Stimulated activated CD8-positive, alpha-beta memory T cell treated with anti-CD3 and anti-CD28 coated beads, Interleukin-15, amount 100 ng/mL, for 24 hours (primary cell): Measurements from ENCODE around the gene FAM83B.
"Not testable (repeated sequence)": the region's sequence is repeated elsewhere in the genome, so short reads cannot be mapped to it uniquely, and the experiment has no call there.

ENCODE experiments used
- DNase-seq: peaks from one replicate; pipeline ENCODE4 v3.0.0-alpha.2; 2020; ENCODE audit warnings: low read depth

Gene FAM83B

DNA sequence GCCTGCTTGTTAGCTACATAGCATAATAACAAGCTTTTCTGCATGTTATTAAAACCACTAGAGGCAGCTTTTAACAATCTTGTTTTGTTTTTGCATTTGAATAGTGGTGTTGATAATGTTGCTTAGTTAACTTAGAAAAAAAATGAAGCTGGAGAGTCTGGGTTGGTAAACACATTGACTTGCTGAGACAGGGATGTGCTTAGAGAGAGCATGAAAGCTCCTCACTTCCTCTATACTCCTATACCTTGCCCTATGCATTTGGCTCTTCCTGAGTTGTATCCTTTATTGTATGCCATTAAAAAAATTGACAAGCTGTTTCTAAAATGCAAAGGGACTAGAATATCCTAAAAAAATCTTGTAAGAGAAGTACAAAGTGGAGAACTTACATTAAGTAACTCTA, 13.6 kb downstream of the FAM83B start:
- no peak for DNase-seq

DNA sequence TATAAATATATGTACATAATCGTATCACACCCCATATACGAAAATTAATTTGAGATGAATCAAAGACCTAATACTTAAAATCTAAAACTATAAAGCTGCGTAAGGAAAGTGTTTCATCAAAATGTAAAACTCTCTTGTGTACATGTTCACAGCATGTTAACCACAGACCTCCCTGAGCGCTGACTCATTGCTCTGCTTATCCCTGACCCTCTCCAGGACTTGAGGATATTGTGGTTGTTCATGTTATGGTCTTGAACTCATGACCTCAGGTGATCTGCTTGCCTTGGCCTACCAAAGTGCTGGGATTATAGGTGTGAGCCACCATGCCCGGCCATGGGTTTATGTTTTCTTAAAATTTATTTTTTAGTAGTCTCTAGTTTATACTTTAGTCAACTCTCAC, 14.2 kb downstream of the FAM83B start:
- no peak for DNase-seq

DNA sequence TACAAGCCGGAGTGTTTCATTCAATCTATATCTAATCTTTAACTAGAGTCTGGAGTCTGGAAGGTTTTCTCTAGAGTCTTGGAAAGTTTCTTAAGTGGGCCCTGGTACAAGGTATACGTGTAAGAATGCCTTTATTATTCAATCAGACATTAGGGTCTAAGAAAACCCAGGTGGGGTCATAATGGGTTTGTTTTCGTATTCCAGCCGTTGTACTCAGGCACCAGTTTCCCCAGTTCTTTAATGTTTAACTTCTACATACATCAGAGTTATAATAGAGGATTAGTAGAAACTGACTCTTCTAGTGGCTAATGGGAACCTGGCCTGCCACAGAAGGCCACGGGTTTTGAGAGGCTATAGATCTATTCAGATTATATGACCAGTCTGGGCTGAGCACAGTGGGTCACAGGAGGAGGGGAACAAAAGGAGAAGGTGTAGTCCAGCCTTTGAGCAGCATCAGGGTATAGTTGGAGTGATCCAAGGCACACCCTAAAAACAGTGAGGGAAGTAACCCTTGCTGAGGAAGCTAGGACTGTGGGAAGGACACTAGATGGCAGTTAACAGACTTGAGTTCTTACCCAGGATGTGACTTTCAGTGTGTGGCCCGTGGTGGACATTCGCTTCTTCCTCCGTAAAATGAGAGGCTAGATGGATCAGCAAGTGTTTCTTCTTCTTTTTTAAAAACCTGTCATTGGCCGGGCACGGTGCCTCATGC, 15.5 kb downstream of the FAM83B start:
- DNase-seq, result no peak

DNA sequence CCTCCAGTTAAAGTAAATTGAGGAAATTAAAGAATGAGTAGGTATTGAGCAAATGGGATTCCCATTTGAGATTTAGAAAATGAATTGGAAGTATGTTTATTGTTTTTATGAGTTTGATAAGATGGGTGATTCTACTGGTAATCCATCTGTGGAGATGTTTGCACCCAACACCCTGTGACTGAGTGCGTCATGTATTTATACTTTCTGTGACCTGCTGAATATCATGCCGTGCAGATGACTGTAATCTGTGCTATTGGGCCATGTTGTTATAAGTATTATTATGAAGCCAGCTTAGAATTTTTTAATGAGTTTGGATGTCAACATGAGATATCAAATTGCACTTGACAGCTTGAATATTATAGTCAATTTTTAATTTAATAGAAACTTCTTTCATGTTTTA, 17.7 kb downstream of the FAM83B start:
- no peak for DNase-seq

DNA sequence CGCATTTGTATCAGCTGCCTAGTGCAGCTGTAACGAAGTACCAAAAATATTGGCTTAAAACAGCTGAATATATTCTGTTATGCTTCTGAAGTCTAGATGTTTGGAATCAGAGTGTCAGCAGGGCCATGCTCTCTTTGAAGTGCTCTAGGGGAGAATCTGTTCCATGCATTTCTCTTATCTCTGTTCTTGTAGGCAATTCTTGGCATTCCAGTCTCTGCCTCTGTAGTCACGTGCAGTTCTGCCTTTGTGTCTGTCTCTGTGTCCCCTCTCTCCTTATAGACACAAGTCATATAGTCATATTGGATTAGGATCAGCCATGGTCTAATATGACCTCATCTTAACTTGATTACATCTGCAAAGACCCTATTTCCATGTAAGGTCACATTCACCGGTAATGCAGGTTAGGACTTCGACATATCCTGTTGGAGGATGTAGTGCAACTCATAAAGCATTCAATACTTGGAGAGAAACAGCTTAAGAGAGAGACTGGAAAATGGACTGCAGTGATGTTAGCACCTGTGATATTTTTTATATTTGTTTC, 18.6 kb downstream of the FAM83B start:
- DNase-seq, result no peak

DNA sequence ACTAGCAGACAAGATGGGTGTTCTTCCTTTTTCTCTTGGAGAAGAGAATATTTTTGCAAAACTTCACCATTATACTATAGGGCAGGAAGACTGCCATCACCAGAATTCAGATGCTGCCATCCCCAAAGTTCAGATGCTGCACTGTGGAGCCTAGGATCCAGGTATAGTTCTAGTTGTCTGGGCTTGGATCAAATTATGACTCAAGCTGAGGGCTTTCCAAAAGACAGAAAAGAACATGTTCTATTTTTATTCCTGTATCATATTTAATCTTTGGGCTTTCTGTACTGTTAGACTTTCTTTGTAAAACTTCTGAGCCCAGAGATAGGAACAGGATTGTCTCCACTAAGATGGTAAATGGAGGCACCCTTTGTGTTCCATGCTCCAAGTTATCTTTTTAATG, 22.0 kb downstream of the FAM83B start:
- no peak for DNase-seq

DNA sequence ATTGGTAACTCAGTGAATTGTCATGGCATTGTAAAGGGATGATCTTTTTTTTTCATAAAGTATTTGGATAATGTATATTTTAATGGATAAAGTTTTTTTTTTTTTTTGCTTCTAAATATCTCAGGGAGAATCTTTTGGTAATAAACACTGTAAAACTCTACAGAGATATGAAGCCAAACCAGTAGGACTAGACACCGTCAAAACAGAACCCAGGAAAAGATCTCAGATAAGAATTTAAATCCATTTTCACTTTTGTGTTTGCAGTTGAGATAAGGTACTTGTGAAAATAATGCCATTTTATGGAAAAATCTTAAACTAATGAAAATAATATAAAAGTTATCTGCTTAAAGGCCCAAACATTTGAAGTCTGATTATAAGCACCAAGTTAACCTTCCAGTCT, 27.0 kb downstream of the FAM83B start:
- no peak for DNase-seq

DNA sequence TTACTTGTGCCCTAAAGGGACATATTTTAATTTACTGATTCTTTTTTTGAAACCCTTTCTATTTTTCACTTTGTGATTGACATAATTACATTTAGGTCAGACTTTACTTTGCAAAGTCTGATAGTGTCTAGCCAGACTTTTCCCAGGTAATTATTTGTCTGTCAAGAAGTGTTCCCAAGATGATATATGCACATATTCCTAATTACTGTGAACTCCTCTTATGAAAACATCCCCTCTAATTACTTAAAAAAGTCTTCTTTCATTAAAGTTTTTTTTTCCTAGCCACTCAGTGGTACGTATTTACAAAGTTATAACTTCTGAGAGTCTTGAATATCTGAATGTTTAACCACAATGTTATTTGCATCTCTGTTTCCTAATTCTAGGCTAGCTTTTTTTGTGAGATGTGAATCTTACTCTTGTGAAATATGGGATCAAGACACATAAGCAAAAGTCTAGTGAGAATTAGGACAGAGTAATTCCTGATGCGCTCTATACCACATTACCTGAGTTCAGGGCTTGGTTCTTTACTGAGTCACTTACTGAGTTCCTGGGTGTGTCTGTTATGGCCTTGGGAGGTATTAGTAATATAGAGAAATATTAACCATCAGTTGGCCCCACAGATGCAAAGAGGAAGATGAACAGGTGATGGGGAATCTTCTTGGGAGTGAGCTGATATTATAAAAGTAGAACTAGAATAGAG, 27.9 kb downstream of the FAM83B start:
- no peak for DNase-seq

DNA sequence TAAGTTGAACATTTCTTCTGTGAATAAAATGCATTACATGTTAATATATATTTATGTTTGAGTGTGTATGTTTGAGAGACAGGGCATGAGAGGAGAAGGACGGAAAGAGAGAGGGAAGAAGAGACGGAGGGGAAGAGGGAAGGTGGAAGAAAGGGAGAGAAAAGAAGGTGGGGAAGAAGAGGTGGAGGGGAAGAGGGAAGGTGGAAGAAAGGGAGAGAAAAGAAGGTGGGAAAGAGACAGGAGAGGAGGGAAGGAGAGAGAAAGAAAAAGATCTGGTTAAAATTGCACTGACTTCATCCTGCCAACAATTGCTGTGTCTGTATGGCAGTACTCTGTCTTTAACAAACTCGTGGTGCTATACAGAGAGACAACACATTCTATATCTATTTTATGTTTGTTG, 29.0 kb downstream of the FAM83B start:
- no peak for DNase-seq

DNA sequence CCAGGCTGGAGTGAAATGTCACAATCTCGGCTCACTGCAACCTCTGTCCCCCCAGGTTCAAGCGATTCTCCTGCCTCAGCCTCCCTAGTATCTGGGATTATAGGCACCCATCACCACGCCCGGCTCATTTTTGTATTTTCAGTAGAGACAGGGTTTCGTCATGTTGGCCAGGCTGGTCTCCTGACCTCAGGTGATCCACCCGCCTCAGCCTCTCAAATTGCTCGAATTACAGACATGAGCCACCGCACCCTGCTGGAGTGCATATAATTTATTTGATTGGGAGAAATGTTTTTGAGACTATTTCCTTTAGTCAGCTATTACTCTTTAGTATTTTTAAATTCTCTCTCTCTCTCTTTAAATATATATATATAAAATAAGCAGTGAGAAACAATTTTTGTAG, 29.8 kb downstream of the FAM83B start:
- no peak for DNase-seq

DNA sequence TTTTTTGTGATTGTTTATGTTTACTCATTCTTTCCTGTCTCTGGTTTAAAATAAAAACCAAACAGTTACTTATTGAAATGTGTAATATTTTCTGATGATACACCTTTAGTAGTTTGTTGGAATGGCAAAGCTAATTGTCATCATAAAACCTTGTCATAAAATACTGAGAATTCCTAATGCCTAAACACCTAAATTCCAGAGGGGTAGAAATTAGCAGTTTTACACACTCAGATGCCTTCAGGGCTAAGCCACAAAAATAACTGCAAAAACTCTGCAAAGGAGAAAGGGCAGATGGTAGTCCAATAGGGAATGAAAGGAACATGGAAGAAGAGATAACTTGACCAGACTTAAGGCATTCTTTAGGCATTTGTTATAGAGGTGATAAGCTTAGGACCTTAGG, 30.3 kb downstream of the FAM83B start:
- no peak for DNase-seq

DNA sequence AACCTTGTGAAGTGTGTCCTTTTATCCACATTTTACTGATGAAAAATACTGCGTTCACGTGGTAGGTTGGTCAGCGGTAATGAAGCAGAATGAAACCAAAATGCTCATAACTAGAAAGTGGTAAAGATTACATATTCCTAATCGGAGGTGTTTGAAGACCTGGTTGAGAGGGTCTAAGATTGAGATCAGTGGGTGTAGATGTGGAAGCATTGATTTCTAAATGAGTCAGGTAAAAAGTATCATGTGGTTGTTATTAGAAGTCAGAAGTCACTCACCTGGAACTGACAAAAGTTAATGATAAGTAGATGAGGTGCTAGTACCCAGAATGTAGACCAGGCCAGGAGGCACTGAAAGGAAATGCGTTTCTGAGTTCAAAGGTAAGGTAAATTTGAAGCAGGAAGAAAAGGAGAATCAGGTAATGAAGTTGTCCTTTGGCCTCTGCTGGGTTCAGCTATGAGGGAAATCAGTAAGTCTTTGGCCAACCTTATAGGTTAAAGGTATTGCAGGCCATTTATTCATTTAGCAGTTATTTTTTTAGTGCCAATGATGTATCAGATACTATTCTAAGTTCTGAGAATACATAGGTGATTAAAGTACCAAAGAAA, 31.2 kb downstream of the FAM83B start:
- DNase-seq, result no peak

DNA sequence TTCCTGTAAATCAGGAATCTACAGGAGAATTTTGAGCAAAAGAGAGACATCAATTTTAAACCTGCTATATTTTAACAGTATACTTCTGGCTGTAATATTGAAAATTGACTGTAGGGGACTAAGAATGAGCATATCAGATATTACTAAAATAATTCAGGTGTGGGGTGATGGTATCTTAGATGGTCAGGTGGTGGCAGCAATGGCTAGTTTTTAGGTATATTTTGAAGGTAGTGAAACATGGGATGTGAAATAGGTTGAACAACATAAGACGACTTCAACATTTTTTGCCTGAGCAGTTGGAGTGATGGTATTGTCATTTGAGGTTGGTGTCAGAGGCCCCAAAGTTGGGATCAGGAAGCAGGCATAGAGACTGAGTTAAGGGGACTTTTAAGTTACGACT, 32.1 kb downstream of the FAM83B start:
- no peak for DNase-seq

DNA sequence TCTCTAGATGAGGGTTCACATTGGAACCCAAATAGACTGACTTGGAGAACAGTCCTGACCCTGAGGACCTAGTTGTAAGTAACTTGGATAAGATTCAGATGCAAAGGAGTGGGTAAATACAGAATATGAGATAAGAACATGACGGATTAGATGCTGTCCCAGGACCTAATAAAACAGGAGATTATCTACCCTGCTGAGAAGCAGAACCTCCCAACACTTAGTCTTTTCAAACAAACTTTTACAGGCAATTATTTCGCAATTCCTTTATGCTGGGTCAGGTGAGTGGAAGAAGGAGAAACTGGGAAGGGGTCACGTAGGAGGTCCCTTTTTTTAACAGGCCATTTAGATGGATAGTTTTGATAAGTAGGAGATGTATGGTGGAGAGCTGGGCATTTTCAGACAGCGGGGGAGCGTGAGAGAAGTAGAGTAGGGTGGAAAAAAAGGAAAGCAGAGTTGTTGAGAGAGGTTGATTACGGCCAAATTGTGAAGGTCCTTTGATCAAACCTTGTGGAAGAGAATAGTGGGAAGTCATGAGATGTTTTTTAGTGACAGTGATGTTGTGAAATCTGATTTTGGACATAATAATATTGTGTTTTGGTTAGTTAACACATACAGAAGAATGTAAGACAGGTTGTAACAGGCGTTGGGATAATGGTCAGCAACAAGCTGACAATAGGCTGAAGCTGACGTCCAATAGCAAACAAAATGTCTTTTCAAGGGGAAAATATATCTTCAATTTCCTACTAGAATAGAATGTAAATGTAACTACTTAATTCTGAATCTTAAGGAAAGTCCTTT, 32.8 kb downstream of the FAM83B start:
- no peak for DNase-seq

DNA sequence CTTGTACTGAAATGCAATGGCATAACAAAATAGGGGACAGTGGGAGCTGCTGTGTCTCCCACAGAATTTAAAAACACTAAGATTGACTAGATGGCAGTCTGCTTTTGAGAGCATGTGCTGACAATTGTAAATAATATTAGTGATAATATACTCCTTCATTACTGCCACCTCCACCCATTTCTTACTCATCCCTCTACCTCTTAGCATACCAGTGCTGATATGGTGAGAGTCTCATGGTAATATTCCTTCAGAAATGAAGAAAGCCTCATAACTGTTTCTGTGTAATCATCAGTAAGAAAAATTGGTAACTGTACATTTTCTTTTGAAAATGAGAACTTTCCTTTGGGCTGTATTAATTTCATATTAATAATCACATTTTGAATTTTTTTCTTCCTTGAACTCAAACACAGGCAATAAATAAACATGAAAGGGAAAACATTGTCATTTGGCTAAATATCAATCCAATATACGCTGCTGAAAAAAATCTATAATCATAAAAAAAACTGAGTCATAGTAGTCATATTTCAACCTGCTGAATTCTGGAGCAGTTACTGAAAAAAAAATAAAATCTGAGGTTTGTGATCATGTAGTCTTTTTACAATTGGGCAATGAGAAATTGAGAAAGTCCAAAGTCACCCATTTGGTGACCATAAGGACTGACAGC, 34.6 kb downstream of the FAM83B start:
- no peak for DNase-seq

DNA sequence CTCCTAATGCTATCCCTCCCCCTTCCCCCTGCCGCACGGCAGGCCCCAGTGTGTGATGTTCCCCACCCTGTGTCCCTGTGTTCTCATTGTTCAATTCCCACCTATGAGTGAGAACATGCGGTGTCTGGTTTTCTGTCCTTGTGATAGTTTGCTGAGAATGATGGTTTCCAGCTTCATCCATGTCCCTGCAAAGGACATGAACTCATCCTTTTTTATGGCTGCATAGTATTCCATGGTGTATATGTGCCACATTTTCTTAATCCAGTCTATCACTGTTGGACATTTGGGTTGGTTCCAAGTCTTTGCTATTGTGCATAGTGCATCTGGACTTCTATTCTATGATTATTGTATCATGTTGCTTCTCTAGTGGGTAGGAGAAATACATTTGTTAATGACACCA, 35.3 kb downstream of the FAM83B start:
- not testable (repeated sequence) for DNase-seq

DNA sequence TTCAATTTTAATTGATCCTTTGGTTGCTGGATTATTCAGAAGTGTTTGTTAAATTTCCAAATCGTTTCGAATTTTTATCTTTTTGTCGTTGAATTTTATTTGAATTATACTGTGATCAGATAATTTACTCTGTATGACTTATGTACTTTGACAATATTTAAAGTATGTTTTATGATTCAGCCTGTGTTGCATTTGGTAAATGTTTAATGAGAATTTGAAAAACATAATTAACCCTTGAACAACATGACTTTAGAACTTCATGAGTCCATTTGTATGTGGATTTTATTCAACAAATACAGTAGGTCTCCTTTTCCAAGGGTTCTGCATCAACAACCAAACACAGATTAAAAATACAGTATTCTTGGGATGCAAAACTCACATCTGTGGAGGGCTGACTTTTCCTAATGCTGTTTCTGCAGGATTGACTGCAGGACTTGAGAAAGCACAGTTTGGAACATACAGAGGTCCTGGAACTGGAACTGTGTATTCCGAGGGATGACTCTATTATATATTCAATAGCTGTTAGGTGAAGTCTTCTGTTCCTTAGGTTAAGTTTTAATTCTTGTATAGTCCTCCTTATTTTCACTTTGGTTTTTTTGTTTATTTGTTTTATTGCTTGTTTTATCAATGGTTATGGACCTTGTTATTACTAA, 40.5 kb downstream of the FAM83B start:
- DNase-seq, result no peak

DNA sequence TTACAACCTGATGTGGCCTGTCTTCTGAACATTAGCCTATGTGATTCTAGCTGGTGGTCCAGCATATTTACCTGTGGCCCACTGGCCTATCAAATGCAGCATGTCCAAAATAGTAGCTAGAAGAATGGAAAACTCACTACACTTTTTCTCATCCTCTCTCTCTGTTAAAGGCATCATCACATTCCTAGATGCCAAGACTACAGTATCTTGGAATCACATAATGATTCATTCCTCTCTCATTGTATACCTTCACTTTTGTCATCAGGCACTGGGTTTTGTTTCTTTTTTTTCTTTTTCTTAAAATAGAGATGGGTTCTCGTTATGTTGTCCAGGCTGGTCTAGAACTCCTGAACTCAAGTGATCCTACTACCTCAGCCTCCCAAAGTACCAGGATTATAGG, 45.0 kb downstream of the FAM83B start:
- no peak for DNase-seq

DNA sequence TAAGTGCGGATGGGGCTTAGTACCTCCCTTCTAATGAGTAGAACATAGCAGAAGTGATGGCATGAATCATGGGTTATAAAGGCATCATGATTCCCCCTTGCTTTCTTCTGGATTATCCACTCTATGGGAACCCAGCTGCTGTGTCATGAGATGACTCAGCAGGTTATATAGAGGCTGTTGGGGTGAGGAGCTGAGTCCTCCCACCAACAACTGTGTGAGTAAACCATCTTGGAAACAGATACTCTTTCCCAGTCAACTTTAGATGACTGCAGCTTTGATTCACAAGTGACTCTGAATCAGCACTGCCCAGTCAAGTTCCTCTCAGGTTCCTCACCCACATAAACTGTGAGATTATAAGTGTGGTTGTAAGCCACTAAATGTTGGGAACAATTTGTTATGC, 46.3 kb downstream of the FAM83B start:
- DNase-seq, result no peak

DNA sequence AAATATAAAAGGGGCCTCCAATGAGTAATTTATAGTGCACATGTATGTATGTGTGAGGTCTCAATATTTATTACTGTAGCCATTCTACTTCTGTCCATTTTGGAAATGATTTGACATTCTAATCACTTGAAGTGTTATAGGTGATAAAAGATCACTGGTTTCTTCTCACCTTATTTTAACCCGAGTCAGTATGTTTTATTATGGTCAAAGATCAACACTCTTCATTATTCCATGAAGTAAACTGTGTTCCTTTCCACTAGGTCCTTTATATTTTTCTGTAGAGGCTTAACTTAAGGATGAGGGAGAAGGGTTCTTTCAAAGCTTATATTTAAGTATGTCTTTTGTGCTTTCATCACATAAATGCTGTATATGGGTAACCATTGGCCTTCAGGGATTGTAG, 47.2 kb downstream of the FAM83B start:
- no peak for DNase-seq

DNA sequence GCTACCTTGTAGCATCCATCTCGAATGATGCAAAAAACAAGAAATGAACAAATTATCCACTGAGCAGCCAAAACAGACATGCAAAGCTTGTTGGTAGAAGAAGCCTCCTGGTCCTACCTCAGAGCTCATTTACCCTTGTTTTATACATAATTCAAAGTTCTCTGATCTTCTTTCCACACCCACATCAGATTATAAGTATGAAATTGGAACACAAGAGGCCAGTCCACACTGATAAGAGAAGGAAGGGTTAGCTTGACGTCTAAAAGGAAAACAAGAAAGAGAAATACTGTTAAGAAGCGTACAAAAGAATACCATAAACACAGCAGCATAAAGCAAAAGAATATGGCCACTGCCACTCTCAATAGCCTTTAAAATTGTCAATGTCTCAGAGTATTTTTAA, 49.7 kb downstream of the FAM83B start:
- DNase-seq, result no peak
